ENCODE results near the gene NRAP.

The NRAP gene

GRCh38 chr10:113621799-113622198 lies 42.0 kb downstream of the NRAP start:
- DNase-seq (ENCODE audit: low spot score): no peak
- in situ Hi-C loops (cut with MboI; ENCODE audit: low sequenced_read_pairs, unreplicated experiment): no loop called here
- TF ChIP-seq CTCF (IDR thresholded peaks at IDR 0.05; ENCODE audit: borderline replicate concordance, control extremely low read depth, extremely low read depth, insufficient read depth, missing control alignments): no peak

DNA sequence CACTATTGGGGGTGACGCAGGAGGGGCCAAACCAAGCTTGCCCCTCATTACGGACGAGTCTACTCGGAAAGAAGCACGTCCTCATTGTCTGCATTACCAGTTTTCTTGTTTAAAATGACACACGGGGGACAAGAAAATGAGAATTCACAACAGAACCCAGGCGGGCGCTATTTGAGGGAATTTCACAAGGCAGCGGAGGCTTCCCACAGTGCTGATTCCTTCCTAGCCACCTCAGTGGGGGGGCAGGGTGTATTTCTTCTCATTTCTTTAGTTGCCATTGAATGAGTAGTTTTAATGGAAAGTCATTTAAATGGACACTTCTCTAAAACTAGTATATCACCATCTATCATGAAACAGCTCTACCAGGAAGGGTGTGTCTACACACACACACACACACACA lies 42.9 kb downstream of the NRAP start:
- no peak for TF ChIP-seq CTCF (IDR thresholded peaks at IDR 0.05; ENCODE audit: borderline replicate concordance, control extremely low read depth, extremely low read depth, insufficient read depth, missing control alignments)
- in situ Hi-C loops (cut with MboI; ENCODE audit: low sequenced_read_pairs, unreplicated experiment): no loop called here
- DNase-seq (ENCODE audit: low spot score): no peak

- no peak for TF ChIP-seq CTCF (IDR thresholded peaks at IDR 0.05; ENCODE audit: borderline replicate concordance, control extremely low read depth, extremely low read depth, insufficient read depth, missing control alignments)
- no peak for DNase-seq (ENCODE audit: low spot score)
- in situ Hi-C loops (cut with MboI; ENCODE audit: low sequenced_read_pairs, unreplicated experiment): no loop called here
These were observed 43.3 kb downstream of the NRAP start for GRCh38 chr10:113620511-113620910.

DNA sequence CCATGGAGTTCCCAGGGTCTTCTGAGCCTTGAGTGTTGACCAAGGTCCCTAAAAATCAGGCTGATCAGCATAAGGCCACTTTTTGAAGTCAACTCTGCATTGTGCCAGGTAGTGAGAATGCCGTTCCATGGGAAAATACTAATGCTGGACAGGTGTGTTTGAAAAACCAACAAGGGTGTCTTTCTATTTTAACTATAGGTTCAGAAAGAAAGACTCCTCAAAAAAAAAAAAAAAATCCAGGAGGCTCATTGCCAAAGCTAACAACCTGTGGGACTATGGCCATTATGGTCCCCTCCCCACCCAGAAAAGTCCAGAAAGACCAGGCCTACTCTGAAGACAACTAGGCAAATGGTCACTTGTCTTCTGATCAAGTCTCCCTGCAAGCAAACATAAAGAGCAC lies 44.4 kb downstream of the NRAP start:
- no peak for TF ChIP-seq CTCF (IDR thresholded peaks at IDR 0.05; ENCODE audit: borderline replicate concordance, control extremely low read depth, extremely low read depth, insufficient read depth, missing control alignments)
- in situ Hi-C loops (cut with MboI; ENCODE audit: low sequenced_read_pairs, unreplicated experiment): no loop called here
- no peak for DNase-seq (ENCODE audit: low spot score)

GRCh38 chr10:113618338-113618737 lies 45.5 kb downstream of the NRAP start:
- TF ChIP-seq CTCF (IDR thresholded peaks at IDR 0.05; ENCODE audit: borderline replicate concordance, control extremely low read depth, extremely low read depth, insufficient read depth, missing control alignments): no peak
- in situ Hi-C loops (cut with MboI; ENCODE audit: low sequenced_read_pairs, unreplicated experiment): no loop called here

GRCh38 chr10:113617086-113617485 lies 46.8 kb downstream of the NRAP start:
- in situ Hi-C loops (cut with MboI; ENCODE audit: low sequenced_read_pairs, unreplicated experiment): no loop called here
- TF ChIP-seq CTCF (IDR thresholded peaks at IDR 0.05; ENCODE audit: borderline replicate concordance, control extremely low read depth, extremely low read depth, insufficient read depth, missing control alignments): no peak

More at GRCh38 chr10:113618338-113618737, 45.5 kb downstream of the NRAP start:
- DNase-seq (ENCODE audit: low spot score): no peak

More at GRCh38 chr10:113617086-113617485, 46.8 kb downstream of the NRAP start:
- DNase-seq (ENCODE audit: low spot score): no peak
